Activated T-cell treated with anti-CD3 and anti-CD28 coated beads, Interleukin-2, amount 50 U/mL, for 72 hours (primary cell): ENCODE results near the gene MYH10. TPM values are rescaled to one million over a fixed set of nuclear protein-coding genes. Genes with fewer than 3 reads are reported as not detected.
A peak's percentile ranks its signal among the peaks of the same experiment; 100 is the strongest.

Source experiments
- ATAC-seq, 2 donors: fragments of 150-1000 bp; cut with Tn5 transposase; replicated peaks in 1 of 2; 2 replicates each; pipeline ENCODE4 v1.10.0; 2021; ENCODE audit warnings: moderate library complexity in 2 of 2, mild to moderate bottlenecking in 1 of 2
- DNase-seq, 2 donors: peaks; one replicate each; pipeline ENCODE4 v3.0.0; 2021 to 2022; ENCODE audit warnings: mixed read lengths in 1 of 2
- H3K27ac Mint-ChIP-seq: one replicate; pipeline ENCODE4 v1.8.0; 2022; ENCODE audit warnings: mild to moderate bottlenecking, moderate library complexity, mixed read lengths
- H3K27me3 Mint-ChIP-seq: one replicate; pipeline ENCODE4 v1.8.0; 2022; ENCODE audit warnings: low read depth, mixed read lengths
- H3K36me3 Mint-ChIP-seq, 2 donors: one replicate each; pipeline ENCODE4 v1.8.0; 2022; ENCODE audit warnings: mixed read lengths in 2 of 2, mild to moderate bottlenecking in 1 of 2; ENCODE audit not compliant: insufficient read depth in 2 of 2
- H3K4me1 Mint-ChIP-seq: one replicate; pipeline ENCODE4 v1.8.0; 2022; ENCODE audit warnings: low read depth, mixed read lengths
- H3K4me3 Mint-ChIP-seq, 2 donors: one replicate each; pipeline ENCODE4 v1.8.0; 2022; ENCODE audit warnings: mild to moderate bottlenecking in 2 of 2, mixed read lengths in 2 of 2, moderate library complexity in 2 of 2
- H3K9me3 Mint-ChIP-seq, 2 donors: one replicate each; pipeline ENCODE4 v1.8.0; 2022; ENCODE audit warnings: mixed read lengths in 2 of 2
- total RNA-seq, 2 donors: library from RNA; stranded (reverse); gene quantifications; one replicate each; pipeline ENCODE4 v1.2.3, GENCODE V29; 2022

Gene MYH10
- total RNA-seq = 10 to 100 TPM in 1 of 2 donors, 1 to 10 TPM in 1; 7.6 to 23.7 TPM

DNA sequence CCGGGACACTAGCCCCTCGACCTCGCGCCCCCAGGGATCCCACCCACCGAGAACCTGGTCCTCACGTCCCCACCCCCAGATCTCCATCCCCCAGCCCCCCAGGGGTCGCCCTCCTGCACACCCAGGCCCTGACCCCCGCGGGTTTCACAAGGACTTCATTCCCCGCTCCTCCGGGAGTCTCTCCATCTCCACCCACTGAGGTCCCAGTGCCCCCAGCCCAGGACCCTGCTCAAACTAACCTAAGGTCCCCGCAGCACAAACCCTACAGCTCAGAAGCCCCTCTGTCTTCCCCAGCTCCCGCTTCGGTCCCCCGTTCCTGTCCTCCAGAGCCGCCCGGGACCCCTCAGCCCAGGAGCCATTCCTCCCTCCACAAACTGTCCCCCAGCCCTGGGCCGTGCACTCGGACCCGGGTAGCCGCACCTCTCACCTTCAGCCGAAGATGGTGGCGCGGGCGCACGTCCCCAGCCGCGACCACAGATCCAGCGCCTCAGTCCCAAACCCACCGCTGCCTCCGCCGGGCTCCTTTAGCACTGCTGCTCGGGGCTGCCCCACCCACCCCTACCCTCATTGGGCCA lies at the start of gene MYH10:
TSS of gene MYH10 (minus strand) at position 499 of the 575 bp plus-strand sequence. CDS start 7,479 bp downstream, outside the sequence.
- peak within 1 kb of the TSS; percentile 95 to 99 for H3K4me3 Mint-ChIP-seq
- DNase-seq (no peak), ATAC-seq (no peak)
- H3K27me3 Mint-ChIP-seq = peaks cover 34% of the 10 kb centered on the region
- peaks cover 0 to 2% of the 10 kb centered on the region in 2 donors for H3K36me3 Mint-ChIP-seq
- peaks cover 15% of the 10 kb centered on the region for H3K4me1 Mint-ChIP-seq
- H3K9me3 Mint-ChIP-seq = no peaks in the 10 kb centered on the region
- no peak within 1 kb of the TSS for H3K27ac Mint-ChIP-seq

DNA sequence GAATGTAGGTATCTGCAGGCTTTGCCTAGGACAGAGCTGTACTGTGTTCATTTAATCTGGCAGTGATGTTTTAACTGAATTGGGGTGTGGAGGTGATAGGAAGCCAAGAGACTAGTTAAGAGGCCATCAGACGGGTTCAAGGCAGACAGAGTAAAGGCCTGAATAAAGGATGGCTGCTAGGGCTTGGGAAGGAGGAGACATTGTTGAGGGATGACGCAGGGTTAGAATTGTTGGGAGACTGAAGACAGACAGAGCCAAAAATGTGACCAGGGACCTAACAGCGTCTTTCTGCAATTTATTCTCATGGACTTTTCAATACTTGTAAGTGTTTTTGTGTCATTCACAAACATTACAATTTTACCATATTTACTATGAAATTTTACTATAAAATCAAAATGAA lies 48.6 kb upstream of the MYH10 start:
- Mint-ChIP-seq H3K36me3 (no peaks in the 10 kb centered on the region), H3K4me1 (no peaks in the 10 kb centered on the region), H3K9me3 (no peaks in the 10 kb centered on the region), H3K27ac (no peak overlapping the region), H3K4me3 (no peak overlapping the region), H3K27me3 (no peaks in the 10 kb centered on the region)
- no peak for ATAC-seq
- no peak for DNase-seq

DNA sequence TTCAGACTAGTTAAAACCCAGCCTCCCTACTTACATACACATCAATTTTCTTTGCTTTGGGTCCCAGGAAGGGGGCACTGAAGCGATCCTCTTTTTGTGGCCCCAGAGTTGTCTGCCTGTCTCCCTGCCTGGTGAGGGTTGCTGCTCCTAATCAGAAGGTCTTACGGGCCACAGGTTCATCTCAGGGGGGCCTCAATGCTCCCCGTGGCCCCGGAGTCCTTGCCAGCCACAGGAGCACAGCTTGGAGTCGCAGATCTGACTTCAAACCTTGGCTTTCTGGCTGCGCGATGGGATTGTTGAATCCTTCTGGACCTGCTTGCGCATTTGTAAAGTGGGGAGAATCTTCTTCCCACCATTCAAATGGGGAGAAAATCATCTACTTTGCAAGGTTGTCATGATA lies 44.8 kb upstream of the MYH10 start:
- H3K36me3 Mint-ChIP-seq = no peaks in the 10 kb centered on the region
- H3K4me1 Mint-ChIP-seq = no peaks in the 10 kb centered on the region
- DNase-seq = no peak
- no peaks in the 10 kb centered on the region for H3K27me3 Mint-ChIP-seq
- H3K27ac Mint-ChIP-seq = no peak overlapping the region
- H3K9me3 Mint-ChIP-seq = no peaks in the 10 kb centered on the region
- ATAC-seq = no peak
- no peak overlapping the region for H3K4me3 Mint-ChIP-seq

DNA sequence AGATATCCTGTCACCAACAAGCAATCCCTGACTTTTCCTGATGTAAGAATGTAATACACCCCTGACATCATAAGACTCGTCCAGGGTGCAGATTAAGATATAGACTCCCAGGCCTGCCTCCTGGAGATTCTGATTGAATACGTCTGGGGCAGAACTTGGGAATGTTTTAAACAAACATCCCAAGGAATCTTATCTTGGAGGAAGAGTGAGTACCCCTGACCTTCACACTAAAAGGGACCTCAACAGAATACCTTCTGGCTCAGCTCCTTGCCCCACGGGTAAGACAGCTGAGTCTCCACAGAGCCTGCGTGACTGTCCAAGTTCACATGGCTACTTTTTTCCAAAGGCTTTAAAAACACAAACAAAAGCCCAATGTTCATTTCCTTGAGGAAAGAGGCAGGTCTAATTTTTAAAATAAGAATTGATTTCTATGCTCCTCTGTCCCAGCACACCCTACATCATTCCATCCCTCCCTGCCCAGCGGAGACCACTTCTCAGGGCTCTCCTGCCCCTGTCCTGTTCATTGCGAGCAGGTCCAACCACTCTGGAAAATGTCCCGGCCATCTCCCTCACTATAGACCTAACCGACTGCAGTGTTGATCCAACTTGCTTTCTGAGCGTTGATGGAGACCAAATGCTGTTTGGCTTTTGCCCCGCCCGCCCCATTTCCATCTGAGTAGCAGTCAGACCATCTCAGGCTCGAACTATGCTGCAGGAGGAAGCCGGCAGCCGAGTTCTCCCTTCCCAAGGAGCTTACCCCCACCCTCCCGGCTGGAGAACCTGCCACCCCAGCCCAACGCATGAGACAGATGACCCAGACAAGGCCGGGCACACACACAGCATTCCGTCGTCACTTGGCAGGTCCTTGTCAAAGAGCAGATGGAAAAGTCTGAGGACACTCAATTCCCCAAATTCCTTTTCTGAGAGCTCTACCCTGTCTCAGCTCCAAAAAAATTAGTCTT lies 44.1 kb upstream of the MYH10 start:
- no peaks in the 10 kb centered on the region for H3K9me3 Mint-ChIP-seq
- no peaks in the 10 kb centered on the region for H3K27me3 Mint-ChIP-seq
- no peaks in the 10 kb centered on the region for H3K4me1 Mint-ChIP-seq
- H3K27ac Mint-ChIP-seq = no peak overlapping the region
- ATAC-seq = no peak
- DNase-seq = no peak
- no peak overlapping the region for H3K4me3 Mint-ChIP-seq
- no peaks in the 10 kb centered on the region for H3K36me3 Mint-ChIP-seq

DNA sequence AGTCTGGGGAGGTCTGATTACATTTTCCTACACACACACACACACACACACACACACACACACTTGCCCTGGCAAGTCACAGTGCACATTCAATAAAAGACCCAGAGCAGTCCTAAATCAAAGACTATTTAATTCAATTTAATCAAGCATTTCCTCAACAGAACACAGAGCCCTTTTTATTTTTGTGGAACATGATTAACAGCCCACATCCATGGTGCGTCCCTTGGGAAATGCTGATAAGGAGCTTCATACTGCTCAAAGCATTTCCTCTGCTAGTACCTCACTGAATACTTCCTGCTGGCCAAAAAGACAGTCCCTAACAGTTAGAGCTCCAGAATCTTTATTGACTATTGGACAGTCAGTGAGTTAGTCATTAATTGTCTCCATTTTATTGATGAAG lies 43.1 kb upstream of the MYH10 start:
- ATAC-seq (no peak), DNase-seq (no peak)
- Mint-ChIP-seq H3K27me3 (no peaks in the 10 kb centered on the region), H3K9me3 (no peaks in the 10 kb centered on the region), H3K4me1 (no peaks in the 10 kb centered on the region), H3K36me3 (no peaks in the 10 kb centered on the region), H3K27ac (no peak overlapping the region), H3K4me3 (no peak overlapping the region)

DNA sequence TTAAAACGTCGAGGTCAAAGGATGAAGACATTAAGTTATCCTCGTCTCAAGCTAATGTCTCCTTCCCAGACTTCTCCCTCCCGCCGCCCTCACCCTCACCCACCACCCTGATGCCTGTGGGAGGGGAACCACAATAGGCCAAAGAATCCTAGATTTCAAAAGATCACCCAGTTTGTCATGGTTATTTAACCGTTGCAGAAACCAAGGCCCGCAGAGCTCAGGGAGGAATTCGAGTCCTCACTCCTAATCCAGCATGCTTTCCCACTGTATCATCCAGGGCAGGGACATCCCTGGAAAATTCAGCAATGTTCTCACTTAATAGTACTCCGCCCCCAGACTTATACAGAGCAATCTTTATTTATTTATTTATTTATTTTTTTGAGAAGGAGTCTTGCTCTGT lies 41.8 kb upstream of the MYH10 start:
- DNase-seq = no peak
- H3K36me3 Mint-ChIP-seq = no peaks in the 10 kb centered on the region
- H3K27me3 Mint-ChIP-seq = no peaks in the 10 kb centered on the region
- H3K4me3 Mint-ChIP-seq = no peak overlapping the region
- no peaks in the 10 kb centered on the region for H3K4me1 Mint-ChIP-seq
- ATAC-seq = no peak
- no peaks in the 10 kb centered on the region for H3K9me3 Mint-ChIP-seq
- no peak overlapping the region for H3K27ac Mint-ChIP-seq

DNA sequence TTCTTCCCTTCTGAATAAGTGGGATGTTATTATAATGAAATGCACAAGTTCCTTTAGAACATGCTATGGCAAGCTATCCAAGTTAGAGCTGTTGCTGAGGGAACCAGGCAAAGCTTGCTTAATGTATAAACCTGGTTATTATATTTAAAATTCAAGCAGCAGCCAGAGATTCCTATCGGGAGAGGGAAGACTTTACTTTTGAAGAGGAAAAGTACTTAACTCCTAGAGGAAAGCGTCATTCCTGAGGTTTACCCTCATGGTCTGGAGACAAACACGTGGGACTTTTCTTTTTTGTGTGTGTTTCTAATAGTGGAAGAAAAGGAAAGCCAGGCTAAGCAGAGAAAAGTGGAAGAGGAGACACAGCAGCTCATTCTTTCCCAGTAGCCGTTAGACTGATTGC lies 39.9 kb upstream of the MYH10 start:
- H3K9me3 Mint-ChIP-seq = no peaks in the 10 kb centered on the region
- no peak overlapping the region for H3K27ac Mint-ChIP-seq
- H3K27me3 Mint-ChIP-seq = peaks cover 2% of the 10 kb centered on the region
- H3K4me1 Mint-ChIP-seq = no peaks in the 10 kb centered on the region
- ATAC-seq (no peak), DNase-seq (no peak)
- H3K36me3 Mint-ChIP-seq = no peaks in the 10 kb centered on the region
- no peak overlapping the region for H3K4me3 Mint-ChIP-seq

DNA sequence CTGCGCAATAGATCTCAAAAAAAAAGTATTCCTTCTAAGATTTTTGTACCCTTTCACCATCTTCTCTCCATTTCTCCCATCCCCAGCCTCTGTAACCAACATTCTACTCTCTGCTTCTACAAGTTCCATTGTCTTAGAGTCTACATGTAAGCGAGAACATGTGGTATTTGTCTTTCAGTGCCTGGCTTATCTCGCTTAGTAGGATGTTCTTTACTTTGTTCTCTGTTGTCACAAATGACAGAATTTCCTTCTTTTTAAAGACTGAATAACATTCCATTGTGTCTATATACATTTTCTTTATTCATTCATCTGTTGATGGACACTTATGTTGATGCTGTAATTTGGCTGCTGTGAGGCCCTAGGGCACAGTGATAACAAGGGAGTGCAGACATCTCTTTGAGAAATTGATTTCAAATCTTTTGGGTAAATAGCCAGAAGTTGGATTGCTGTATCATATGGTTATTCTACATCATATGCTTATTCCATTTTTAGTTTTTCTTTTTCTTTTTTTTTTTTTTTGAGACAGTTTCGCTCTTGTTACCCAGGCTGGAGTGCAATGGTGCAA lies 37.7 kb upstream of the MYH10 start:
- DNase-seq (no peak), ATAC-seq (no peak)
- Mint-ChIP-seq H3K27ac (no peak overlapping the region), H3K4me1 (no peaks in the 10 kb centered on the region), H3K4me3 (no peak overlapping the region), H3K9me3 (no peaks in the 10 kb centered on the region), H3K36me3 (no peaks in the 10 kb centered on the region), H3K27me3 (peaks cover 6% of the 10 kb centered on the region)

DNA sequence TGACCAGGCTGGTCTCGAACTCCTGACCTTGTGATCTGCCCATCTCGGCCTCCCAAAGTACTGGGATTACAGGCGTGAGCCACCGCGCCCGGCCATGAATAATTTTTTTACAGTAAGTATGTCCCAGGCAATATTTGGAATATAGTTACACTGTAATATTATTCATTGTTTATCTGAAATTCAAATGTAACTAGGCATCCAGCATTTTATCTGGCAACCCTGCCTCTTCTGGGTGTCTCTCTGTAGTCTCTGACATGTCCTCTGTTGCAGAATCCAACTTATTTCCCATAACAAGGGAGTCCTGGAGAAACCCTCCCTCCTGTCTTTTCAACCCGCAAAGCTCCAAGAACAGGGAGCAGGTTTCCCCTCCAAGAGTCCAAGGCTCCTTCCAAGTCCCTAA lies 36.9 kb upstream of the MYH10 start:
- H3K27me3 Mint-ChIP-seq = peaks cover 6% of the 10 kb centered on the region
- no peaks in the 10 kb centered on the region for H3K36me3 Mint-ChIP-seq
- H3K4me1 Mint-ChIP-seq = no peaks in the 10 kb centered on the region
- ATAC-seq = no peak
- no peak overlapping the region for H3K4me3 Mint-ChIP-seq
- H3K27ac Mint-ChIP-seq = no peak overlapping the region
- H3K9me3 Mint-ChIP-seq = no peaks in the 10 kb centered on the region
- DNase-seq = no peak

DNA sequence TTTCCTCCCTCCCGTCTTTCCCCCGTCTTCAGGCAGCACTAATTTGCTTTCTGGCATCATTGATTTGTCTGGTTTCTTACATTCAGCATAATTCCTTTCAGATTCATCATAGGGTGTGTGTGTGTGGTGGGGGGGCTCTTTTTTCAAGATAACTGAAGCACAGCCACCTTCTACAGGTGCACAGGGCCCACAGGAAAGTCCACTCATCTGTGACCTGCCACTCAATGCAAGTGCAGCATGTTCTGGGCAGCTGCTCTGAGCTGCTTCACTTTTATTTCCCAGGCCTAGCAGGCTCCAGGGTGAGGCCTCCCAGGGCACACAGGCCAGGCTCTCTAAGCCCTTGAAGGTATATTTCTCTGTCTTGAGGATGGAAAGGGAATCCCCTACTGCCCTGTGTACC lies 35.2 kb upstream of the MYH10 start:
- H3K4me1 Mint-ChIP-seq = no peaks in the 10 kb centered on the region
- ATAC-seq (no peak), DNase-seq (no peak)
- peaks cover 6% of the 10 kb centered on the region for H3K27me3 Mint-ChIP-seq
- H3K9me3 Mint-ChIP-seq = no peaks in the 10 kb centered on the region
- H3K4me3 Mint-ChIP-seq = no peak overlapping the region
- H3K27ac Mint-ChIP-seq = no peak overlapping the region
- H3K36me3 Mint-ChIP-seq = no peaks in the 10 kb centered on the region

DNA sequence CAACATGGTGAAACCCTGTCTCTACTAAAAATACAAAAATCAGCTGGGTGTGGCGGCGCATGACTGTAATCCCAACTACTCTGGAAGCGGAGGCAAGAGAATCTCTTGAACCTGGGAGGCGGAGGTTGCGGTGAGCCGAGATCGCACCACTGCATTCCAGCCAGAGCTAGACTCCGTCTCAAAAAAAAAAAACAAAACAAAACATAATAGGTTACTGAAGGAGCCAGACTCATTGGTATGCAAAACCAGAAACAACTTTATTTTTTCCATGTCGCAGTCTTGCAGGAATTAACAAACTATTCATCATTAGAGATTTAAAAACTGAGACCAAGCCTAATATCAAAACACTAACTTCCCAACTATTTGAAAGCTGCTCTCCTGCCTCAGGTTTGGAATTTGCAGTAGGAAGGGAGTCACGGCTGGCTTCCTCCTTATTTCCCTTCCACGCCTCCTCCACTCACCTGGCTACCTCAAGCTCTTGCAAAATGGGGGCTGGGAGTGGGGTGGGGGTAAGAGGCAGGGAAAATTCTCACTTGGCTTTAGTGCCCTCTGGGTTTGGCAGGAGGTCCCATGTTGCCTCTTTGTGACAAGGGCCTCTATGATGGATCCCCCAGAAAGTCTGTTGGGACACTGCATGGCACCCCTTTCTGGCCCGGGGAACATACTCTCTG lies 34.1 kb upstream of the MYH10 start:
- peaks cover 6% of the 10 kb centered on the region for H3K27me3 Mint-ChIP-seq
- H3K36me3 Mint-ChIP-seq = no peaks in the 10 kb centered on the region
- ATAC-seq (no peak), DNase-seq (no peak)
- no peak overlapping the region for H3K27ac Mint-ChIP-seq
- no peaks in the 10 kb centered on the region for H3K4me1 Mint-ChIP-seq
- H3K4me3 Mint-ChIP-seq = no peak overlapping the region
- H3K9me3 Mint-ChIP-seq = peaks cover 0 to 2% of the 10 kb centered on the region in 2 donors

DNA sequence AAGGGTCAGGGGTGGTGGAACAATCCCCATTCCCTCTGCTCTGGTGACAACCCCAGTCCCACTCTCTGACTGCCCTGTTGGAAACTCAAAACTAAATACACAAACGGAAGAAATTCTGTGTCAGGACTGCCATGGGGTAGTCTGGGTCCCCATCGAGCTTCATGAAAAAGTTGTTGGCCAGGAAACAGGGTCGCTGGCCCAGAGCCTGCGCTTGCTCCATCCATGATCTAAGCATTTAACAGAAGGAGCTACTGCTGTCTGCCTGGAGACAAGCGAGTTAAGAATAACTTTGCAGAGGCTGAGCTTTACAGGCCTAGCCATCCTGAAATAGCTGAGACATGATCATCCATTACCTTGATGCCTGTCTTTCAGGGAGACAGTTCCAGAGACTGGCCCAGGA lies 32.4 kb upstream of the MYH10 start:
- no peaks in the 10 kb centered on the region for H3K36me3 Mint-ChIP-seq
- DNase-seq (no peak), ATAC-seq (no peak)
- no peaks in the 10 kb centered on the region for H3K4me1 Mint-ChIP-seq
- H3K27me3 Mint-ChIP-seq = peaks cover 6% of the 10 kb centered on the region
- no peak overlapping the region for H3K4me3 Mint-ChIP-seq
- H3K27ac Mint-ChIP-seq = no peak overlapping the region
- peaks cover 0 to 2% of the 10 kb centered on the region in 2 donors for H3K9me3 Mint-ChIP-seq
